Mucosa of stomach (tissue), 1 donor: ENCODE data around the gene ENPP7.

ENCODE experiments used
- H3K27me3 ChIP-seq: one replicate; pipeline ENCODE4 v1.7.0; 2013; ENCODE audit warnings: mild to moderate bottlenecking, low read length; ENCODE audit not compliant: control insufficient read depth, insufficient read depth
- H3K36me3 ChIP-seq: one replicate; pipeline ENCODE4 v1.7.0; 2013; ENCODE audit warnings: low read length; ENCODE audit not compliant: control insufficient read depth, insufficient read depth
- H3K4me1 ChIP-seq: one replicate; pipeline ENCODE4 v1.7.0; 2013; ENCODE audit warnings: mild to moderate bottlenecking, low read length; ENCODE audit not compliant: control insufficient read depth, insufficient read depth
- H3K4me3 ChIP-seq: one replicate; pipeline ENCODE4 v1.7.0; 2013; ENCODE audit warnings: low read length
- H3K9ac ChIP-seq: one replicate; pipeline ENCODE4 v1.7.0; 2013; ENCODE audit warnings: mild to moderate bottlenecking, low read length, moderate library complexity
- H3K9me3 ChIP-seq: one replicate; pipeline ENCODE4 v1.7.0; 2013; ENCODE audit warnings: mild to moderate bottlenecking, low read length, moderate library complexity; ENCODE audit not compliant: control insufficient read depth
- donor health status: Pancreatic carcinoma.

ENPP7 gene, protein sequence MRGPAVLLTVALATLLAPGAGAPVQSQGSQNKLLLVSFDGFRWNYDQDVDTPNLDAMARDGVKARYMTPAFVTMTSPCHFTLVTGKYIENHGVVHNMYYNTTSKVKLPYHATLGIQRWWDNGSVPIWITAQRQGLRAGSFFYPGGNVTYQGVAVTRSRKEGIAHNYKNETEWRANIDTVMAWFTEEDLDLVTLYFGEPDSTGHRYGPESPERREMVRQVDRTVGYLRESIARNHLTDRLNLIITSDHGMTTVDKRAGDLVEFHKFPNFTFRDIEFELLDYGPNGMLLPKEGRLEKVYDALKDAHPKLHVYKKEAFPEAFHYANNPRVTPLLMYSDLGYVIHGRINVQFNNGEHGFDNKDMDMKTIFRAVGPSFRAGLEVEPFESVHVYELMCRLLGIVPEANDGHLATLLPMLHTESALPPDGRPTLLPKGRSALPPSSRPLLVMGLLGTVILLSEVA

DNA sequence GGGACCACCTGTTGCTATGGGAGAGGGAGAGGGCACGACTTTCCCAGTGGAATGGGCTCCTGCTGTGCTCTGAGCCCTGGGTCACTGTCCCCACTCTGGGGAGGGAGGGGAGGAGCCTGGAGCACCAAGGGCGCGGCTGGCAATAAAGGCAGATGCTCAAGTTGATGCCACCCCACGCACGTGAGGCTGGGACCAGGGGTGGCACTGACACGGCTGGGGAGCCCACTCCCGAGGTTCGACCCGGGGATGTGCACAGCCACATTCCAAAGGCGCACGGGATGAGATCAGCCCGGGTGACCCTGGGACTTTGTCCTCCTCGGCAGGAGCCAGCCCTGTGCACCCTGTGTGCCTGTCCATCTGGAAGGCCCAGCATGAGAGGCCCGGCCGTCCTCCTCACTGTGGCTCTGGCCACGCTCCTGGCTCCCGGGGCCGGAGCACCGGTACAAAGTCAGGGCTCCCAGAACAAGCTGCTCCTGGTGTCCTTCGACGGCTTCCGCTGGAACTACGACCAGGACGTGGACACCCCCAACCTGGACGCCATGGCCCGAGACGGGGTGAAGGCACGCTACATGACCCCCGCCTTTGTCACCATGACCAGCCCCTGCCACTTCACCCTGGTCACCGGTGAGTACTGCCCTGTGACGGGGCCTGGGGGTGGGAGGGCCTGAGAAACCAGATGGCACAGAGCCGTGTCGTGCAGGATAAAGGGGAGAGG is at the start of gene ENPP7:
ENPP7 (plus strand) TSS at position 175 of the 715 bp plus-strand sequence; CDS start at position 372, 197 bp downstream.
- H3K27me3 ChIP-seq, result no peaks in the 10 kb centered on the region

DNA sequence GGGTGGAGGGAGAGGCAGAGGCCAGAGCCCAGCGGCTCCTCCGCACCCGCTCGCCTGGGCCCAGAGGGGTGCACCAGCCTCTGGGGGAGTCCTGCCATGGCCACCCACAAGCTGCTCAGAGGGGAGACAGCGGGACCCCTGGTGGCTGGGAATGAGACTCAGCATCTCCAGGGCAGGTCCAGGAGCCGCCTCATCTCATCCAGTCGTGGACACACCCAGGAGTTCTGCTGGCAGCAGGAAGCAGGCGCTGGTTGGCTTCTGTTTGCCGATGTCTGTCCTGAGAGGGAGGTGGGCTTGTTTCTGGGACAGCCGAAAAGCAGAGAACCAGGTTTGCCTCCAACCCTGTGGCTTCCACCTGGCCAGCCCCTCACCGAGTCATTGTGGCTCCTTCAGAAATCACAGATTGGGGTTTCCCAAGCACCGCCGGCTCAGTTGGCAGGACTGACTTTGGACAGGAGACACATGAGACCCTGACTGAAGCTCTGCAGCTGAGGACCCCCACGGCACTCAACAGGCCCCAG is 49.6 kb upstream of the ENPP7 start:
- Histone ChIP-seq H3K4me3 (no peak overlapping the region), H3K9me3 (no peaks in the 10 kb centered on the region), H3K9ac (no peak overlapping the region), H3K4me1 (no peaks in the 10 kb centered on the region), H3K36me3 (no peaks in the 10 kb centered on the region), H3K27me3 (peaks cover 4% of the 10 kb centered on the region)

More for the DNA sequence above, at the start of gene ENPP7:
- Histone ChIP-seq H3K9ac (no peak within 1 kb of the TSS), H3K4me3 (no peak within 1 kb of the TSS), H3K36me3 (no peaks in the 10 kb centered on the region), H3K4me1 (peaks cover 26% of the 10 kb centered on the region), H3K9me3 (no peaks in the 10 kb centered on the region)

DNA sequence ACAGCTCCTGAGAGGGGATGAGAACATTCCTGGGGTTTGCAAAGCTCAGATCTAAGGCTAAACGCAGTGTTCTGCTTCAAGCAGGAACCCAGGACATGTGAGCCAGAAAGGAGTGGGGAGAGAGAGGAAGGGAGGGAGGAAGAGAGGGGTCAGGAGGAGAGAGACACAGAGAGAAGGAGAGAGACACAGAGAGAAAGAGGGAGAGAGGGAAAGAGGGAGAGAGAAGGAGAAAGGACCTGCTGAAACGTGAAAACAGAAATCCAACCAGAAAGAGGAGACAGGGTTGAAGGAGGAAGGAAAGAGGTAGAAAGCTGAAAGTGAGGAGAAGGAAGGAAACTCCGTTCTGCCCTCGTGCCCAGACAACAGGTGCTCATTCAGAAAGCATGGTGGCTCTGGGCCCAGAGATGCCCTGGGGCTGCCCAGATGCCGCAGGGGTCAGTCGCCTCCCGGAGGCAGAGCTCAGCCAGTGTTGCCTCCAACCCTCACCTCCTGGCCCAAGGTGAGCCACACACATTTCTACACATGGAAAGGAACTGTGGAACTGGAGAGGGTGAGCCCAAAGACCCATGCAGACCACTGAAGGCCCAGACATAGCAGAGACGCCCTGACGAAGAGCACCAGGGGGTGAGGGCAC is 49.0 kb upstream of the ENPP7 start:
- peaks cover 4% of the 10 kb centered on the region for H3K27me3 ChIP-seq
- H3K9ac ChIP-seq, result no peak overlapping the region
- no peaks in the 10 kb centered on the region for H3K4me1 ChIP-seq
- no peak overlapping the region for H3K4me3 ChIP-seq
- H3K9me3 ChIP-seq, result no peaks in the 10 kb centered on the region
- H3K36me3 ChIP-seq, result no peaks in the 10 kb centered on the region

DNA sequence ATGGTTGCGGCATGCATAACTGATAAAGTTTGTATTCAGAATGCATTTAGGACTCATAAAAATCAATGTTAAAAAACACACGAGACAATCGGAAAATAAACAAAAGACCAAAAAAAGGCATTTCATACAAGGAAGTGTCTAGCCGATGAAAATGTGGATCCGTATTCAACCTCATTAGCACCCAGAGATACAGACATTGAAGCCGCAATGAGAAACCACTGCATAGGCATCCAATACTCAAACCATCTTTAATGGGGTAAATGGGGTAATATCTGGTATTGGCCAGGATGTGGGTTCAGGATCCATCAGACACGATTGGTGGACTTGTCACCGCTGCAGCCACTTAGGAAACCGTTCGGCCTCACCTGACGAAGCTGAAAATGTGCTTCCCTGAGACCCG is 47.4 kb upstream of the ENPP7 start:
- no peaks in the 10 kb centered on the region for H3K36me3 ChIP-seq
- no peaks in the 10 kb centered on the region for H3K4me1 ChIP-seq
- H3K27me3 ChIP-seq, result peaks cover 4% of the 10 kb centered on the region
- H3K9me3 ChIP-seq, result no peaks in the 10 kb centered on the region
- H3K4me3 ChIP-seq, result no peak overlapping the region
- H3K9ac ChIP-seq, result no peak overlapping the region

DNA sequence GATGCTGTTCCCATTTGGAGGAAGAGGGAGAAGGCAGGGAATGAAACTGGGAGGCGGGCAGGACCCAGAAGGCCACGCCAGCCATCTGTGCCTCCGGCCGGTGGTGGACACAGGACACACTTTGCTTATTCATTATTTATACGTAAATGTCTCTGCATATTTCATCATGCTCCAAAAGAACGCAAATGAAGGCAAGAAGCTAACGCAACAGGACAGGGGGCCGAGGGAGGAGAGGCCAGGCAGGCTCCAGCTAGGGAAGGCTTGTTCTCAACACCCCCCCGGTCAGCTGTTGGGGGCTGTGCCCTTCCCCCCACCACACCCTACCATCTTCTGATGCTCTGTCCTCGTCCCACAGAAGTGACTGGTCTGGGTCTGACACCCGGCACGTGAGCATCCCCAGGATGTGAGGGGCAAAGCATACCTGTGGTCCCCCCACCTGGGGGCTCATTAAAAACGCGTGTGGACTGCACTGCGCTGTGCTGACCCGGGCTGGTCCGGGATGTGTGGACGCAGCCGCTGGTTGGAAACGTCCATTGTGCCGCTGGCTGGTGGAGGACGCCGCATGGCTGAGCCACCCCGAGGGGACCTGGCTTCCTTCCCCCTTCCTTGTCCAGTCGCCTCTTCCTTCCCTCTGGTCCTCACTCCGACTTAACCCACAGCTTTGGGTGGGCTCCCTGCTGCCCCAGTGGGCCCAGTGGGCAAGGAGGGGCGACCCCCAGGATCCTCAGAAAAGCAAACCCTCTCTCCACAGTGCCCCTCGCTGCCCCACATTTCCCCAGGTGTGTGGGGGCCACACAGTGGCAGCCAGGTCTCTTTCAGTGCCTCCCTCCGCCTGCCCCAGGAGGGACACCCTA is 46.4 kb upstream of the ENPP7 start:
- H3K9ac ChIP-seq, result no peak overlapping the region
- no peaks in the 10 kb centered on the region for H3K36me3 ChIP-seq
- no peaks in the 10 kb centered on the region for H3K9me3 ChIP-seq
- H3K27me3 ChIP-seq, result peaks cover 4% of the 10 kb centered on the region
- H3K4me1 ChIP-seq, result no peaks in the 10 kb centered on the region
- H3K4me3 ChIP-seq, result no peak overlapping the region

DNA sequence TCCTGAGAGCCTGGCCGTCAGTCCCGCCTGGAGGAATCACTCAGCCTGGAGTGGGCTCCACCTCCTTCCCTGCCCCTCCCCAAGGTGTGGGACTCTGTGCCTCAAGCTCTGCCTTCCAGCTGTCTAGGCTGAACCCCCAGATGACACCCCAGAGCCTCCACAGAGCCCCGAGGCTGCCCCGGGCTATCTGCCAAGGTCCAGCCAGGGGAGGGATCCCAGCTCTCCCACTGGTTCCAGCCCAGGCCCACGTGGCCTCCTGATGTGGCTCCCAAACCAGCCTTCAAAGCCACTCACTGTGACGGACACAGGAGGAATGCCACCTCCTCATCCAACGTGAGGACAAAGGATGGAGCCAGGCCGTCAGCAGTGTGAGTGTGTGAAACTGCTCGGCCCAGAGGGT is 45.6 kb upstream of the ENPP7 start:
- H3K27me3 ChIP-seq, result peaks cover 4% of the 10 kb centered on the region
- no peaks in the 10 kb centered on the region for H3K4me1 ChIP-seq

DNA sequence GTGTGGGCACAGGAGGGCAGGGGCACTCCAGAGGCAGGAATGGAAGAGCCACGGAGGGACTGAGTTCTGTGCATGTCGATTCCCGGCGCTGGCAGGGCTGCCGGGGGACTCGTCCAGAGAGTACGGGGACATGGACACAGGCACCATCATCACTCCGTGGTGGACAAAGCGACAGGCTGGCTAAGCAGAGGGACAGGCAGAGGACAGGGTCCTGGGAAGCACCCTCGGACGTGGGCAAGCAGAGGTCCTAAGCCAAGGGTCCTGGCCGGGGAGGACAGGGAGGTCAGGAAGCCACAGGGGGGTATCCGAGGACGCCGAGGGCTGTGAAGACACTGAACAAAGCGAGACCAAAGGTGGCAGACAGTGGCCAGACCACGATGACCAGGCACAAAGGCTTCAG is 44.3 kb upstream of the ENPP7 start:
- Histone ChIP-seq H3K4me3 (no peak overlapping the region), H3K27me3 (peaks cover 2% of the 10 kb centered on the region), H3K36me3 (no peaks in the 10 kb centered on the region), H3K9me3 (no peaks in the 10 kb centered on the region), H3K4me1 (no peaks in the 10 kb centered on the region), H3K9ac (no peak overlapping the region)

More for the DNA sequence above, 45.6 kb upstream of the ENPP7 start:
- H3K9me3 ChIP-seq, result no peaks in the 10 kb centered on the region
- no peak overlapping the region for H3K4me3 ChIP-seq
- H3K36me3 ChIP-seq, result no peaks in the 10 kb centered on the region
- no peak overlapping the region for H3K9ac ChIP-seq

DNA sequence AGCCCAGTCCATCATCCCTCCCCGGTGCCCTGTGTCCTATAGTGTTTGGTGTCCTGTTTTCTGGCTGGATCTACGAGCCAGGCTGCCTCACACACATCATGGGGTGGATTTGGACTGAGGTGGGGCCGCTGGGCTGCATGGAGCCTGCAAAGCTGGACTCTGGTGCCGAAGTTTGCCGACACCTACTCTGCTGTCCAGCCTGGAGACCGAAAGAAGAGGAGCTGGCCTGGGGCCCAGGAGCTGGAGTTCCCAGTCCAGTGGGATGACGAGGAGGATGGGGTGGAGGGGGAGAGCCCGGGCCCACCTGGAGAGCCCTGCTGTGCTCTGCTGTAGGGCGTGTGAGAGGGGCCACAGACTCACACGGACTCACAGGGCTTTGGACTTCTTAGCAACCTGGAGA is 40.3 kb upstream of the ENPP7 start:
- no peak overlapping the region for H3K9ac ChIP-seq
- no peaks in the 10 kb centered on the region for H3K4me1 ChIP-seq
- H3K4me3 ChIP-seq, result no peak overlapping the region
- no peaks in the 10 kb centered on the region for H3K9me3 ChIP-seq
- H3K27me3 ChIP-seq, result peaks cover 7% of the 10 kb centered on the region
- no peaks in the 10 kb centered on the region for H3K36me3 ChIP-seq

DNA sequence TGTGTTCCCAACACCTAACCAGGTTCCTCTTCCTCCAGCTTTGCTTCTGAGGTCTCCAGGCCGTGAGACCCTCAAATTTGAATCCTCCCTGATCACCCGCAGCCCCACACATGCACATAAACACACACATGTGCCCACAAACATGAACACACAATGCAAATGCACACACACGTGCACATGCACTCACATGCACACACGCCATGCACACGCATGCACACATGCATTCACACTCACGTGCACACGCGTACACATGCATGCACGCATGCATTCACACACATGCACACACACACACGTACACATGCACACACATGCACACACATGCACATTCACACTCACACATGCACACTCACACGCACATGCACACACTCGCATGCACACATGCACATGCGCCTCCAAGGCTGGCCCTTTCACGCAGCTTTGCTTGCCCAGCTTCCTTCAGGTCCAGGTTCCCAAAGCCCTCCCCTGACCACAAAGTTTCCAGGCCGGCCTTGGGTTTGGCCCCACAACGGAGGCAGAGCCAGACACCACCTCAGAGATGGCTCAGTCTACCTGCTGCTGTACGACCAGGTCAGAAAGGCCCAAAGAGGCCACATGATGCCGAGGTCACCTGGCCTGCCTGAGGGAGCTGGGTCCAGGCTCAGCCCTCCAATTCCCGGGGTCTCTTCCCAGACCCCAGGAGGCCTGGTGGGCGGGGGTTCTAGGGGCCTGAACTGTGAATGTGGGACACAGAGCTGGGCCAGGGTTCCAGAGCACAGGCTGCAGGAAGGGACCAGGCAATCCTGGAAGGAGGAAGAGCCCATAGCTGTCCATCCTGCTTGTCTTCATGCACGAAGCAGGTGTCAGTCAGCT is 39.5 kb upstream of the ENPP7 start:
- Histone ChIP-seq H3K4me1 (peaks cover 5% of the 10 kb centered on the region), H3K27me3 (peaks cover 12% of the 10 kb centered on the region), H3K4me3 (no peak overlapping the region), H3K36me3 (no peaks in the 10 kb centered on the region), H3K9ac (no peak overlapping the region), H3K9me3 (no peaks in the 10 kb centered on the region)

DNA sequence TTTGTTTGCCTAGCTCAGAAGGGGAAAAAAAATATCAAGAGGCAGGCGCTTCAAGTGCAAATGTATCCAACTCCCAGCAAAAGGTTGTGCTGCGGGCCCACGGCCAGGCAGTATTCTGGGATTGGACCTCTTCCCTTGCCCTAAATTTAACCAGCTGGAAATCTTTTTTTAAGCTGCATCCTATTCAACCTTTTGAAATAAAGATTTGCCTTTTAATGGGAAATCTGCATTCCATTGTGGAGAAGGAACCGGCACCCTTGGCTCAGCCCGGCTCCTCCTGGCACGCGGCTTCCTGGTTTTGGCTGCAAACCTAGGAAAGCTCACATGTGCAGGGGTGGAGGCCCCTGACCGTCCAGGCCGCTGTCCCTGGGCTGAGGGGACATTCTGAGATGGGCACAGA is 38.8 kb upstream of the ENPP7 start:
- H3K27me3 ChIP-seq, result peaks cover 12% of the 10 kb centered on the region
- no peak overlapping the region for H3K9ac ChIP-seq
- no peak overlapping the region for H3K4me3 ChIP-seq
- no peaks in the 10 kb centered on the region for H3K9me3 ChIP-seq
- H3K36me3 ChIP-seq, result no peaks in the 10 kb centered on the region
- H3K4me1 ChIP-seq, result peaks cover 5% of the 10 kb centered on the region

DNA sequence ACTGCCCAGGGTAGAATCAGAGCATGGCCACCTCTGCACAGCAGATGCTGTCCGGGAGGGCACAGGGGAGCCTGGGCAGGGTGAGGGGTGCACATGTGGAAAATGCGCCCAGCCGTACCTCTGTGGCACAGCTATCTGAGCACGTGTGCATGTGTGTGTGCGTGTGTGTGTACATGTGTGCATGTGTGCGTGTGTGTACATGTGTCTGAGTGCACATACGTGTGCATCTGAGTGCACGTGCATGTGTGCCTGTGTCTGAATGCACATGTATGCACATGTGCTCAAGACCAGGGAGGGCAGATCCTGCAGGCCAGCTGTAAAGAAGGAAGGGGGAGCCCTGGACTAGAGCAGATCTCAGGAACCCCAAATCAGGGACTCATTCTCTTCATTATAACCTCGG is 37.3 kb upstream of the ENPP7 start:
- no peaks in the 10 kb centered on the region for H3K36me3 ChIP-seq
- no peaks in the 10 kb centered on the region for H3K9me3 ChIP-seq
- no peak overlapping the region for H3K9ac ChIP-seq
- peaks cover 5% of the 10 kb centered on the region for H3K4me1 ChIP-seq
- H3K4me3 ChIP-seq, result no peak overlapping the region
- H3K27me3 ChIP-seq, result peaks cover 12% of the 10 kb centered on the region
